Activated CD8-positive, alpha-beta memory T cell treated with anti-CD3 and anti-CD28 coated beads, Interleukin-2, amount 50 U/mL, for 1 hour (primary cell): Measurements from ENCODE around the gene CCDC87.
A peak's percentile ranks its signal among the peaks of the same experiment; 100 is the strongest.

Experiments
- DNase-seq: peaks from one replicate; pipeline ENCODE4 v3.0.0-alpha.2; 2020; ENCODE audit errors: extremely low read depth

The CCDC87 gene

DNA sequence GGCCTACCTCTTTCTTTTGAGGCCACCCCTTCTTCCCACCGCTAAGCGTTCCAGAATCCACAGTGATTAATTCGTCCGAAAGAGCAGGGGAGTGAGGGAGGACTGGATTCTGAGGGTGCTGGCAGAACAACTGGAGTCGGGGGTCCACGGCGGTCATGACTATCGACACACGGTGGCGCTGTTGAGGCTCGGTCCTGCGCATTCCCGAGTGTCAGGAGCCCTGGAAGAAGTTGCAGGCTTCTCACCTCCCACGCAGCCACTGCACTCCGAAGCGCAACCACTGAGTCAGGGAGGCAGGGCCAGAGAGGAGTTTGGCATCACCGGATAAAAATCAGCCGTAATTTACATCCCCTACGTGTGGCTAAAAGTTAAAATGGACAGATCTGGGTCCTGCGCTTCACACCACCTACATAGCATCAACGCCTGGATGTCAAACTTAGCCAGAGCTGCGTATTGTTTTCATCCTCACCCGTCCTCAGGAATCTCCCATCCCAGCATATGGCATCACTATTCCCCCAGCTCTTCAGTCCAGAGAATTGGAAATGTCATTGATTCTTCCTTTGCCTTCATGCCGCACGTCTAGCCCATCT is 13.8 kb downstream of the CCDC87 start:
- peak; percentile 55 for DNase-seq

DNA sequence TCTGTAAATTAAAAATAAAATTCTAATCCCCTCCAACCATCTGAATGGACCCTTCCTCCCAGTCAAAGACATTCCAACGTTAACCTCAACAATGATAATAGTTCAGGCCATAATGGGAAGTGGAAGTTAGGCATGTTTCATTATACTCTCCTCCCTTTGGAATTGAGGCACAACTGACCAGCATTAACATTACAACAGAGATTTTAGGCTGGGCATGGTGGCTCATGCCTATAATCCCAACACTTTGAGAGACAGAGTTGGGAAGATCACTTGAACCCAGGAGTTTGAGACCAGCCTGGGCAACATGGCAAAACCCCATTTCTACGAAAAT is 22.0 kb downstream of the CCDC87 start:
- no peak for DNase-seq

DNA sequence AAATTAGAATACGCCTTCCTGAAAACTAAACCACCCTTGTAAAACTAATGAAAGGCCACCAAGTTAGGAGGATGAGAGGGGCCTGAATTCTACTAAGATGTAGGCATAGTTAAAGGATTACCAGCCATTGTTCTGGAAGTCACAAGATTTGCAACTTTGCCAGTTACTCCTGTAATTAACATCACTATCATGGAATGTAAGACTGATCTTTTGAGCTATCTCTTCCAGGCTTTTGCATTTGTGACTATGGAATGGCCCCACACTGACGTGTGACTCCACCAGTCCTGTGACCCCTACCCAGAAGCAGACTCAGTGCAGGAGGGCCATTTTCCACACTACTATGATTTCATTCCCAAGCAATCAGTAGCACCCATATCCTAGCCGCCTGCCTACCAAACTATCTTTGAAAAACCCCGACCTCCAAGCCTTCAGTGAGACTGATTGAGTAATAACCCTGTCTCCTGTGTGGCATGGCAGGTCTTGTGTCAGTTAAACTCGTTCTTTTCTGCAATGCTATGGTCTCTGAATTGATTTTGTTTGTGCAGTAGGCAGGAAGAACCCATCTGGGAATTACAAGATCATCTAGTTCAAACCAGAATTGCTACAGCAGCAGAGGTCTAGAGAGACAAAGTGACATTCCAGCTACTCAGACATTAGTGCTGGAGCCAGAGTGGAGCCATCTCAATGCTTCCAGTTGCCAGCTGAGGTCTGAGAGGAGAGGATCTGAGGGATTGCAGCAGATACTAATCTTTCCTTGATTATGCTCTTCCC is 22.6 kb downstream of the CCDC87 start:
- no peak for DNase-seq

DNA sequence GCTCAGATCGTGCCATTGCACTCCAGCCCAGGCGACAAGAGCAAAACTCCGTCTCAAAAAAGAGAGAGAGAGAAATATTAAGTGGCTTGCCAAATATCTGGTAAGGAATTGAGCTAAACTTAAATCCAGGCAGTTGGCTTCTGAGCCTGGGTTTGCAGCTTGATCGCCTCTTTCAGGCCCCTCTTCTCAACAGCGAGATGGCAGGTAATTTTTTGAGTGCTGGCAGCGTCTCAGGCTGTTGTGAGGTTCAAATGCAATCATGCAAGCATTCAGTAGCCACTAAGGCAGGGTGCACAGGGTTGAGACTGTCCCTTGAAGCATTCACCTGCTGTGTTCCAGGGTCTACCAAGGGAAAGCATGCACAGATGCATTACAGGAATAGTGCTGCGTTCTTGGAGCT is 23.8 kb downstream of the CCDC87 start:
- DNase-seq = no peak

DNA sequence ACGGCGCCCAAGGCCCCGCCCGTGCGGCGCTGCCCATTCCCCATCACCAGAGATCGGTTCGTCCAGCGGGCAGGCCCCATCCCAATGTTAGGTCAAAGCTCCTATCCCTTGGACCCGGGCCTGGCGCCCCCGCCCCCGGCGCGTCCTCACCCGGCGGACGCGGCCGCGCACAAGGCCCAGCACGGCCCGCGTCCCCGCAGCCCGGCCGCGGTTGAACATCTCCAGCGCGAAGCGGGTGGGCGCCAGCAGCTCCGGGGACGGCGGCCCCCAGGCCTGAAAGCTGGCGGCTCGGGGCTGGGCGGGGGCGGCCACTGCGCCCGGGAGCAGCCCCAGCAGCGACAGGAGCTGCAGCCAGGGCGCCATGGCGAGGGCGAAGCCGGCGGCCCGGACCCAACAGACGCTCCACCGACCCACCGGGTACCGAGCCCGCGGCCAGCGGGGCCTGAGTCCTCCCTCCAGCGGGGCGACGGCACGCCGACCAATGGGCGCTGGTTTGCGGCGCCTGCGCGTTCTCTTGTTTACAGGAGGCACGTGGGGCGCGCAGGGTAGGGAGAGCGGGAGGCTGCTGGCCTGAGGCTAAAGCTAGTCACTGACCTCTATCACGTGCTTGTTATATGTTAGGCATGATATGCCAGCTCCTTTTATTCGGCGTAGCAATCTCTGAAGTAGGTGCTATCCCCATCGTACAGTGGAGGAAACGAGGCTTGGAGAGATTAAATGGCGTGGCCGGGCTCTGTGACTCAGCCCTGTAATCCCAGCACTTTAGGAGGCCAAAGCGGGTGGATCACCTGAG is 24.5 kb downstream of the CCDC87 start, which contains the start of gene CTSF:
Gene CTSF, minus strand, starts transcription at position 483 of the 793 bp plus-strand sequence. Its CDS starts 120 bp downstream, at position 363.
- peak; percentile 36 for DNase-seq

DNA sequence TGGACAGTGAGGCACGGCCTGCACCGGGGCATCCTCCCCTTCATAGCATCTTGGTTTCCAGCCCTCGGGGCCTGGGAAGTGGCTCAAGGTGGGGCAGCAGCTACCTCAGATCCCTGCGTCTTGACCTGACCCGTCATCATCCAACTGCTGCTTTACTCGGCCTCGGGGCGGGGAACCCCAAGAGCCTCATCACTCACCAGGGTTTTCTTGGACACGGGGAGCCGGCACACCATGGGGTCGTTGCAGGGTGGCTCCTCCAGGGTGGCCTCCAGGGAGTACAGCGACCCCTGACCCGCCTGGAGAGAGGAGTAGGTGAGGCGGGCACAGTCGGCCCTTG is 25.1 kb downstream of the CCDC87 start:
- DNase-seq = no peak

DNA sequence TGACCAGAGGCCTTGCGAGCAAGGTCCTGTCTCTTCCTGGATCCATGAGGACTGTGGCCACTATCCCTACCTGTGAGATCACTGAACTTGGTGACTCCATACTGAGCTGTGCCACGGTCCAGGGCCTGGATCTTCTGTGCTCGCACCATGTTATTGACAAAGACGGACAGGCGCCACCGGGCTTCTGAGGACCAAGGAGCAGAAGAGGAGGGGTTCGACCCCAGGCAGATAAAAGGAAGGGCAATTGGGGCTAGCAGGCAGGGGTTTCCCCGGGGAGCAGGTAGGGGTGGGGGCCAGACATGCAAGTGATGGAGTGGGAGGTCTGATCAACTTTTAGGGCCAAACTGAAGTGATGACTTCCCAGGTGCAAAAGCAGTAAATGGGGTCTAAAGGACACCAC is 26.6 kb downstream of the CCDC87 start:
- no peak for DNase-seq

DNA sequence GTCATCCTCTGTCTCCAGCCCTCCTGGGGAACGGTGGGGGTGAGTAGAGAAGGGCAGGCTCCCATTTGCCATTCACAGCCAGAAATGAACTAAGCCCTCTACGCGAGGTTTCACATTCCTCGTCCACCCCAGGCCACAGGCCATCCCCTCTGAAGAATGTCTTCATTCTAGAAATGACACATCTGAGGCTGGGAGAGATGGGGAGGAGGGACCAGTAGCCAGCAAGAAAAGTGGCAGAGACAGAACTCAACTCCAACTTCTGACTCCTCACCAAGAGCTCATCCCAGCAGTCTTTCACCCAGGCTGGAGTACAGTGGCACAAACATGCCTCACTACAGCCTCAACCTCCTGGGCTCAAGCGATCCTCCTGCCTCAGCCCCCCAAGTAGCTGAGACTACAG is 27.9 kb downstream of the CCDC87 start:
- DNase-seq = no peak

DNA sequence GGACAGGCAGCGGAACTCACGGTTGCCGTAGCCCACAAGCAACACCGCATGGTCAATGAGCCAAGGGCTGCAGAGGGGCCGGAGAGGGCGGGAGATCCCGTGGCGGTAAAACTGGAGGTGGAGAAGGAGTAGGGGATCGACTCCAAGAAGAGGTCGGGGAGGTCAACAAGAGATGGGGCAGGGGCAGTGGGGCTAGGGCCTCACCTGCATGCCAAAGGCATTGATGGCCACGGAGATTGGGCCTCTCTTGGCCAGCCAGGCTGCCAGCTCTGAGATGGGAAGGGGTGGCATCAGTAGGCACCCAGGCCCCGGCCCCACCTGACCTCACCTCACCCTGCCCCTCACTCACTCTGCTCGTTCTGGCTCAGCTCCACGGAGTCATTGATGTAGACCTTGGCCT is 28.3 kb downstream of the CCDC87 start:
- DNase-seq = no peak

DNA sequence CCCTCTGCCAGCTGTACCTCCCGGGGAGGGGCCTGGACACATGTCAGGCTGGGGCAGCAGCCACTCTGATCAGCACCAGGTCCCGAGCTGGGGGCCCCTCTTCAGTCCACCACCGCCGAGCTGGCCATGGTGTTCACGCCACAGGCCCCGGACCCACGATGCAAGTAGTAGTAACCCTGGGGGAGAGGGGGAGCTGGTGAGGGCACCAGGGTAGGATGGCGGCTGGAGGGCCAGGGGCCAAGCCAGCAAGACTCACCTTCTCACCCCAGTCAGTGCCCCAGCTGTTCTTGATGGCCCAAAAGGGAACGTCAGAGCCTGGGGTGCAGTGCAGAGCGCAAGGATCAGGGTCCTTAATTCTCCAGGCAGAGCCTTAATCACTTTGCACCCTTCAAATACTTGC is 29.0 kb downstream of the CCDC87 start:
- DNase-seq = no peak

DNA sequence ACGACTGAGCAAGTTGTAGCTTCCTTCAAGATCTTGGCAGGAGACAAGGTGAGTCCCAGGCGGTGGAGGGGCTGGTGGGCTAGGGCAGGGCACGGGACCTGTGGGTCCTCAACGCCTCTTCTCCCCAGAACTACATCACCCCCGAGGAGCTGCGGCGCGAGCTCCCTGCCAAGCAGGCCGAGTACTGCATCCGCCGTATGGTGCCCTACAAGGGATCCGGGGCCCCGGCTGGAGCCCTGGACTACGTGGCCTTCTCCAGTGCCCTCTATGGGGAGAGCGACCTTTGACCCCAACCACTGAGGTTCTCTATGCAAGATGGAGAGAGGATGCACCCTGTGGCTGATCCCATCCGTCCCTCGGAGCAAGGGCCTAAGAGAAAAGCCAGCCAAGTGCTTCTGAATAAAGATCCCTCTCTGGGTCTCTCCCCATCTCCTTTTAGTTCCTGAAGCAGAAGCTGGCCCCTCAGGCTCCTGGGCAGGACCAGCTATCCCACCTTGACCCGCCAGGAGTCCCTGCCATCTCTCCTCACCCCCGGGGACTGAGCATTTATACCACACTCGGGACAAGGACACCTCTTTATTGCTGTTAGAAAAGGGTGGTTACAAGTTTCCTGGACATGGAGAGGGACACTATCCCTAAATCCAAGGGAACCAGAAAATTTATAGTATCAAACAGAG is 29.8 kb downstream of the CCDC87 start:
- no peak for DNase-seq

DNA sequence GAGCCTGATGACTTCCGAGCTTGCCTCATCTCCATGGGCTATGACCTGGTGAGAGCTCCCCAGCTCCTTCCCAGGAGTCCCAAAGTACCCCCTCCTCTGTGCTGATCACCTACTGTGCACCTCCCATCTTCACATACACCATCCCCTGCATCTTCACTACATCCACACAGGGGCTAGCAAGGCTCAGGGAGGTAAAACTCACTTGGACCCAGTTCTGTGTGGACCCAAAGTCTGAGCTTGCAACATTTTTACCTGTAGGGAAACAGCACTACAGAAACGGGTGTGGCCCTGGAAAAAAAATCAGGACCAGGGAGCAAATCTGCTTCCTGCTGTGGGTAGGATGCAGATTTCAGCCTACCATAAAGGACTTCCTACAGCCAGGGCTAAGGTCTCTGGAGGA is 30.6 kb downstream of the CCDC87 start:
- no peak for DNase-seq

DNA sequence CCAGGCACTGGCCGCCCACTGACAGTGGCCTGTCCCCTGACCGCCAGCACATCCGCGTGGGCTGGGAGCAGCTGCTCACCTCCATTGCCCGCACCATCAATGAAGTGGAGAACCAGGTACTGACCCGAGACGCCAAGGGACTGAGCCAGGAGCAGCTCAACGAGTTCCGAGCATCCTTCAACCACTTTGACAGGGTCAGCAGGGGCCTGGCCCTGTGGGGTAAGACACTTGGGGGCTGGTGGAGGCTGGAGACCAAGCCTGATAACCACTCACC is 31.0 kb downstream of the CCDC87 start:
- DNase-seq = no peak

DNA sequence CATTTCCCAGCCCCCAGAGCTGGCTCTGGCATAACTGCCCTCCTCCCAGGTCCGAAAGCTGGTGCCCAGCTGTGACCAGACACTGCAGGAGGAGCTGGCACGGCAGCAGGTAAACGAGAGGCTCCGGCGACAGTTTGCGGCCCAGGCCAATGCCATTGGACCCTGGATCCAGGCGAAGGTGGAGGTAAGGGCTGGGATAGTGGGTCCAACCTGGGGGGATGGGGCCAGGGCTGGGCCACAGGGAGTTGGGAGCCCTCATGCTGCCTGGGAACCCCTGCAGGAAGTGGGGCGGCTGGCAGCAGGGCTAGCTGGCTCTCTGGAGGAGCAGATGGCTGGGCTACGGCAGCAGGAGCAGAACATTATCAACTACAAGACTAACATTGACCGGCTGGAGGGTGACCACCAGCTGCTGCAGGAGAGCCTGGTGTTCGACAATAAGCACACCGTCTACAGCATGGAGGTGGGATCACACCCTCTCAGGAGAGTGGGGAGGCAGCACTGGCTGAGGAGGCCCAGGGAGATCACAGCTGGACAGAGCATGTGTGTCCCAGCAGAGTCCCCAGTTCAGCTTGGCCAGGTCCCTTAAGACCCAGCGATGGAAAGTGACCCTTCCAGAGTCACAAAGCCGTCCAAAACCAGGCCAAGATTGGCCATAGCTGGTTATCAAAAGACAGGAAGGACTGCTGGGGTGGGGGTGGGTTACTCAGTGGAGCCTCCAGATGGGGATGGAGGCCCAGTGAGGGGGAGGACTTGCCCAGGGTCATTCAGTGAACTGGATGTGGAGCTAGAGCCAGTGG is 31.5 kb downstream of the CCDC87 start:
- no peak for DNase-seq

DNA sequence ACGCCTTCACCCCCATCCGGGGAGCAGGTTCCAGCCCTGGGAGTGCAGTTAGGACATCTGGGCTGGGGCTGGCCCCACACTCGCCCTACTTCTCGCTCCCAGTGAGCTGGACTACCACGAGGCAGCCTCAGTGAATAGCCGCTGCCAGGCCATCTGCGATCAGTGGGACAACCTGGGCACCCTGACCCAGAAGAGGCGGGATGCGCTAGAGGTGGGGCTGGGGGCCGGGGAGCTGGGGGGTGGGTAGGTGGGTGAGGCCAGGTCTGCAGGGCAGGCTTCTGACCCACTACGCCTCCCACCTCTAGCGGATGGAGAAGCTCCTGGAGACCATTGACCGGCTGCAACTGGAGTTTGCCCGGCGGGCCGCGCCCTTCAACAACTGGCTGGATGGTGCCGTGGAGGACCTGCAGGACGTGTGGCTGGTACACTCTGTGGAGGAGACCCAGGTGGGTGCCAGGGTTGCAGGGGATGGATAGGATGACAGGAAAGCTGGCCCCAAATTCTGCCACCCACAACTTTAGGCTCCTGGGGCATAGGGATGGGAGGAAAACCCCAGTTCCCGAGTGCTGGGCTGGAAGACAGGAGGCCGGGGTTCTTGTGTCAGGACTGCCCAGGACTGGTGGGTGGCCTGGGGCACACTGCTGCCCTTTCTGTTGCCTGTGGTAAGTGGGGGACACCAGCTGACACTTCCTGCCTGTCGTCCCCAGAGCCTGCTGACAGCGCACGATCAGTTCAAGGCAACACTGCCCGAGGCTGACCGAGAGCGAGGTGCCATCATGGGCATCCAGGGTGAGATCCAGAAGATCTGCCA is 32.8 kb downstream of the CCDC87 start:
- no peak for DNase-seq

DNA sequence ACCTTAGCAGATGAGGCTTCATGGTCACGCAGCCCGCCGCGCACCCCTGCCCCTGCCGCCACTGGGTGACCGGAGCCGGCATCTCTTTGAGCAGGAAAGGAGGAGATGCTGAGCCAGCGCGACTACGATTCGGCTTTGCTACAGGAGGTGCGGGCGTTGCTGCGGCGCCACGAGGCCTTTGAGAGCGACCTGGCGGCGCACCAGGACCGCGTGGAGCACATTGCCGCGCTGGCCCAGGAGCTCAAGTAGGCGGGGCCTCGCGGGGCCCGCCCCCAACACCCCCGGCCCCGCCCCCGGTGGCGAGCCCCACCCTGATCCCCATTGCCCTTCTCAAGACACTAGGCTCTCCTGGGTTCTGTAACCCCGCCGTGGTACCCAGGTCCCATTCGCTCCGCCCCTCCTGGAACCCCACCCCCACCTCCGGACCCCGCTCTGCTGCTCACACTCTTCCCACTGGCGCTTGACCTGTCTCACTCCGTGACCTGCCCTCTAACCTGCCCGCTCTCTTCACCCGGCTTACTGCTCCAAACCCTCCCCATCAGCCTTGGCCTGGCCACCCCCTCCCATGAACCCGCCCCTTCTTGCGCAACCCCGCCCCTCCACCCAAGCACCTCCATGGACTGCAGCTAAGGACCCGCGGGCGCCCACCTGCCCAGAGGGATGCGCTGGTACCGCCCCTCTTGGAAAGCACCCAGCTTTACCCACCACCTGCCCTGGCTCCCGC is 33.6 kb downstream of the CCDC87 start:
- DNase-seq = no peak

DNA sequence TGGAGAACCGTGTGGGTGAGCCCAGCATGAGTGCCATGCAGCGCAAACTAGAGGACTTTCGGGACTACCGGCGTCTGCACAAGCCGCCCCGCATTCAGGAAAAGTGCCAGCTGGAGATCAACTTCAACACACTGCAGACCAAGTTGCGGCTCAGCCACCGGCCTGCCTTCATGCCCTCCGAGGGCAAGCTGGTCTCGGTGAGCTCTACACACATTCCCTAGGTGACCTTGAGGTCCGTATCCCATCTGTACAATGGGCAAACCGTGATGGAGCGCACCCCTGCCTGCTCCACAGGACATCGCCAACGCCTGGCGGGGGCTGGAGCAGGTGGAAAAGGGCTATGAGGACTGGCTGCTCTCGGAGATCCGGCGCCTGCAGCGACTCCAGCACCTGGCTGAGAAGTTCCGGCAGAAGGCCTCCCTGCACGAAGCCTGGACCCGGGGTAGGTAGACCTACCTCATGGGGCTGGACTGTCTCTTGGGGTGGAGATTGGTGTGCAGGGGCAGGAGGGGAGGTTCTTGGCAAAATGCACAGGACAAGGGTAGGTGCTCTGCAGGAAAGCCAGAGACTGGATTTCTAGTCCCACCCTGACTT is 35.0 kb downstream of the CCDC87 start:
- no peak for DNase-seq

DNA sequence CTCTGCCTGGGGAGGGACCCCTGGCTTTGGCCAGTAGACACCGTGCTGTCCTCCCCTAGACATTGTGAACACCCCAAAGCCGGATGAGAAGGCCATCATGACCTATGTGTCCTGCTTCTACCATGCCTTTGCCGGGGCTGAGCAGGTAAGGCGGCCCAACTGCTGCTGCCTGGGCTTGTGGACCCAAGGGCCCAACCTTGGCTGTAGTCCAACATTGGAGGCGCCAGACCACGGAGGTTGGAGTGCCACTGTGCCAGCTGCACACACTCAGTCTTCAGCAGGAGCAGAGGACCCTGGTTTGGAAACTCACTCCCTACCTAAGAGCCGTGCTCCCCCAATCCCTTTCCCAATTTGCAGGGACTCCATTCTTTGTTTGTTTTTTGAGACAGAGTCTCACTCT is 36.8 kb downstream of the CCDC87 start:
- no peak for DNase-seq

DNA sequence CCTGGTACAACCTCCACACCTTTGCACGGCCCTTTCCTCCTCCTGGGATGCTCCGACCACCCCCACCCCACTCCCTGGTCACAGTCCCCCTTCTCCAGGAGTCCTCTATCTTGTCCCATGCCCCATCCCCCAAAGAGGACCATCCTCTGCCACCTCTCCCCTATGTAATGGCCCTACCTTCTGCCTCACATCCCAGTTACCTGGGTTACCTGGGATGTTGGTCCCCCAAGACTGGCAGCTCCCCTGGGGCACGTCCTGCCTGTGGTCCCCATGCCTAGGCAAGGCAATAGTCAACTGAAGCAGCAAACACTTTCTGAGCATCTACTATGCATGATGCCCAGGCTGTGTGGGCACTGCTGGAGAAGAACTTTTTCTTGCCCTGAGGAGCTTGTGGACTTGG is 37.4 kb downstream of the CCDC87 start:
- no peak for DNase-seq

DNA sequence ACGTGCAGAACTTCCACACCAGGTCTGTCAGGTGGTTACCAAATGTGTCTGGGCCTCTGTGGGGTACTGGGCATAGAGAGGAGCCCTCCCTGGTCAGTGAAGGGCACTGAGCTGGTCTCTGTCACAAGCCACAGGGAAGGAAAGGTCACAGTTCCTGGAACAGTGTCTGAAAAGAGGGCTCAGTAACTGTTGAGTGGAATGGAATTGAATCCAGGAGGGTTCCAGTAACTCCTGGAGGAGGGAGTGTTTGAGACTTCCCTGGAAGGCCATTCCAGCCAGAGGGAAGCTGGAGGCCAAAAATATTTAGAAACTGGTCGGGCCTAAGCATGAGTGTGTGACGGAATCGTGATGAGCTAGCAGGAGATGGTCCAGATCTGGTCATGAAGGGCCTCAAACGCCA is 38.3 kb downstream of the CCDC87 start:
- no peak for DNase-seq
